DMS153 treated with DMSO at 0.1 percent for 48 hours (cell line): ENCODE measurements around the gene FGFR1OP2.
"Not testable (repeated sequence)": the region's sequence is repeated elsewhere in the genome, so short reads cannot be mapped to it uniquely, and the experiment has no call there.

Experiments
- DNase-seq: peaks from one replicate; lab custom pipeline; 2025; ENCODE audit not compliant: unreplicated experiment; lab: John Stamatoyannopoulos, UW

FGFR1OP2 gene

GRCh38 chr12:26937863-26938700 lies at the start of gene FGFR1OP2, which contains the start of gene INTS13:
FGFR1OP2 (plus strand) TSS chr12:26938470; CDS start chr12:26954159, 15,689 bp downstream.
INTS13 (minus strand) TSS chr12:26937981; CDS start chr12:26936803, 1,178 bp downstream.
- DNase-seq = peak; percentile 96

DNA sequence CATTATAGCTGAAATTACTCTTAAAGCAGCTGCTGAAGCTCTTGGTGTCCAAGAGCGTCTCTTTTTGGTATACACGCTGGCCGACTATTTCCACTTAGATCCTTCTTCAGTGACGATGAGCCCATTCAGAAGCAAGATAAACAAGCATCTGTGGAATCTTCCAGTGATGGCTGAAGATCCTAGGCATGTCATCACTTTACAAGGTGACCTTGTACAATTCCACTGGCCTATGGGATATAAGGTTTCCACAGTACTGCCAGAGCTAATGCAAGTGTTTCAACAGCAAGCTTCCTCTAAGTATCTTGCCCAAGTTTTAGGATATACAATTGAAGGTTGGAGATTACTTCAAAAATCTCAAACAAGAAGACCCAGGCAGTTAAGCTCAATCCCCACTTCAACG lies 47.5 kb upstream of the FGFR1OP2 start:
- DNase-seq = no peak

GRCh38 chr12:26891704-26892103 lies 46.6 kb upstream of the FGFR1OP2 start:
- DNase-seq = no peak

- no peak for DNase-seq
These were observed 42.6 kb upstream of the FGFR1OP2 start for GRCh38 chr12:26895672-26896071.

DNA sequence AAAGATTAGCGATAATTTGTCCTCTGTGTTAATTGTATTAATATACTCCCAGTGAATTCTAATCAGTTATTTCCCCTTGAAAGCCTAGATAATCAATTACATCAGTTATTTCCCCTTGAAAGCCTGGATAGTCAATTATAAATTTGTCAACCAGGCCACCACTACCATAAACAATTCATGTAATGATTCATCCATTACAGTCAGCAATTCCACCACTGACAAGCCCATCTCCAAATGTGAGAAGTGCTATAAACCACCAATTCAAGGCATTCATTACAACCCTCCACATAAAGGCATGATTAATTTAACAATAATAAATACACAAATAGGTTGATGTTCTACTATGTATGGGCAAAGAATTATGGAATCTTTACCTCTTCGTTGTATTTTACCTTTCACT lies 41.4 kb upstream of the FGFR1OP2 start:
- no peak for DNase-seq

GRCh38 chr12:26903396-26903795 lies 34.9 kb upstream of the FGFR1OP2 start:
- not testable (repeated sequence) for DNase-seq

DNA sequence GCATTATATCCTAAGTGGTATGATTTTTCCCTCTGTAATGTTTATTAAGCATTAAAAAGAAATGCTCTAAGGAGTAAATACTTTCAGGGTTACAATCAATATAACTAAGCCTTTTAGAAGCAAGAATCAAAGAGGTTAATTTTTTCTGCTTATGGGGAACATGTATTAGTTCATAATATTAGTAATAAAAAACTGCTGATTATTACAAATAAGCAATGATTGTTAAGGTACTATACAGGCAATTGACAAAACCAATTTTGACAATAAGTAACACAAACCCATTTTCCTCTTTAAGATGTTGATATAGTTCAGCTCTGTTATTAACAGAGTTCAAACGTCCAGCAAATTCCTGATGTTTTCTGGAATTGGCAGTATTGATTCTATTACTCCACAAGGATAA lies 32.2 kb upstream of the FGFR1OP2 start:
- DNase-seq = no peak

GRCh38 chr12:26906704-26907103 lies 31.6 kb upstream of the FGFR1OP2 start:
- DNase-seq = no peak

DNA sequence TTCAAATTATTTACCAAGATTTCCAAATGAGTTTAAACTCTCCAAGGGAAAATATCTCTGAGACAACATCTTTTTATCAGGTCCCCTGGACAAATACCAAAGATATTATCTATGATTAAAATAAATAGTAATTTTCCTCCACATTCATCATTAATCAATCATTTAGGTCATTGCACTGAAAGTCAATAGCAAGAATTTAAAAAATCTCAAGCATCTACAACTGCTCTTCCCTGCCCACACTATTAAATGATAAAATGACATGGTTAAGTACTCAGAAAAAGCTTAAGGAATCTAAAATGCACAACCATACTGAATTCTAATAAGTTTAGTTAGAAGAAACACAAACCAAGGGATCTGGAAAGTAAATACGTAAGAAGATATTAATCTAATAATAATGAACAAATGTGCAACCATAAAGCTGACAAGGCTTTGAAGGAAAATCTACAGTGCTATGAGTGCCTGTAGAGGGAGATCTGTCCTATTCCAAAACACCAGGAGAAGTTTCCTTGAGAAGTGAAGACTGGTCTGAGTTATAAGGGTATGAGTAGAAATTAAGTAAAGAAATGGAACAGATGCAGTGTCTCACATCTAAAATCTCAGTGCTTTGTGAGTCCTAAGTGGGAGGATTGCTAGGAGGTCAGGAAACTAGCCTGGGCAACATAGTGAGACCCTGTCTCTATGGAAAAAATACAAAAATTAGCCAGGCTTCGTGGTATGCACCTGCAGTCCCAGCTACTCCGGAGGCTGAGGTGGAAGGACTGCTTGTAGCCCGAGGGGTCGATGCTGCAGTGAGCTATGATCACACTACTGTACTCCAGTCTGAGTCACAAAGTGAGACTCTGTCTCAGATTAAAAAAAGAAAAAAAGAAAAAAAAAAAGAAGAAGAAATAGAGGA lies 19.7 kb upstream of the FGFR1OP2 start:
- DNase-seq = no peak

DNA sequence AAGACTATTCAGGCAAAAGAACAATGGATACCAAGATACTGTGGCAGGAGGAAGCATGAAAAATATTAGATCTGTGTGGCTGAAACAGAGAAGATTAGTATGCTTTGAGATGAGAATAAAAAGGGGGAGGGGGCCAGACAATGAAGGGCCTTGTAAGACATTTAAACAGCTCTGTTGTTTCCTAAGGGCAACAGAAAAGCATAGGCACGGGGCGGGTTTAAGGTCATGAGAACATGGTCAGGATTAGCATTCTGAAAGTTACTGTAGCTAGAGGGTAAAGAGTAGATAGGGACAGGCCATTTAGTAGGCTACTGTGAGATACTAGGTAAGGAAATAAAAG lies 19.1 kb upstream of the FGFR1OP2 start:
- no peak for DNase-seq

DNA sequence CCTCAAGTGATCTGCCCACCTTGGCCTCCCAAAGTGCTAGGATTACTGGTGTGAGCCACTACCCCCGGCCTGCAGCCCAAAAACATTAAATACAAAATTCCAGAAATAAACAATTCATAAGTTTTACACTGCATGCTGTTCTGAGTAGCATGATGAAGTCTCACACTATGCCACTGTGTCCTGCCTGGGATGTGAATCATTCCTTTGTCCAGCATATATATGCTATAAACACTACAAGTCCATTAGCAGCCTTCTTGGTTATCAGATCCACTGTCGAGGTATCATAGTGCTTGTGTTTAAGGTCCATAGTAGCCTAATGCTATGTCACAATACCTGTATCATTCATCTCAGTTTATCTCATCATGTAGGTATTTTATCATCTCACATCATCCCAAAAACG lies 16.4 kb upstream of the FGFR1OP2 start:
- no peak for DNase-seq

GRCh38 chr12:26928661-26929060 lies 9.6 kb upstream of the FGFR1OP2 start:
- DNase-seq = no peak

GRCh38 chr12:26929590-26929989 lies 8.7 kb upstream of the FGFR1OP2 start:
- no peak for DNase-seq

GRCh38 chr12:26935636-26936378 lies 2.5 kb upstream of the FGFR1OP2 start:
- no peak for DNase-seq

DNA sequence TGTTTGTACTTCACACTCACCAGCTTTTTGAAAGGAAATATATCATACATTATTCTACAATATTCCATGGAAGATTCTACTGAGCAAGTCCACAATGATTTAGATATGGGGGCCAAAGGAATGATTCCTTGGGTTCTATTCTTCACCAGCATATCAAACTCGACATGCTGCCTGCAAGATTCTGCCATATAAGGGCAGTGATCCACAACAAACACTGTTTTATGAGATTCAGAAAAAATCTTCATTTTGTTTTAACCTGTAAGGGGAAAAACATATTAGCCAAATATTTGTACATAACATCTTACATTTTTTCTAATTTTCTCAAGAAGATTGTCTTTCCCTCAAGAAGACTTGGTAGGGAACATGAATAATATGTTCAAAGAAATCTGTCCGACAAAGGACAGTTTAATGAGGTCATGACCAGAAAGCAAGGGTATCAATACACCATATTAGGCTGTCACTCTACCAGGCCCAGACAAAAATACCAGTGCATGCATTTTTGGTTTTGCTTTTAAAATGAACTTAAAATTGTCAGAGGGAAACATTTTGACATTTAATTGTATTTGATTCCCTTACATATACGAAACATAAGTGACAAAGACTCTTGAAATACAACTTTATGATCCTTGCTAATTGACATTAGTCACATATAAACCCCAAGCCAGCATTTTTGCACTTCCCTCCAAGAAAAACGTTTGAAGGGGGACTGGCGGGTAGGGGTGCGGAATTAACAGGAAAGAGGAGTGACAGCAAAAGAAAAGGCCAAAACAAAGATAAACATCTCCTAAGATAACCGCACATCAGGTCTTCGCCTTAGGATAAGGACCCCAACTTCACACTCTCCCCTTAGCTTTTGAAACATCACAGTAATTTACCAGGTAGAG lies 1.5 kb upstream of the FGFR1OP2 start:
- no peak for DNase-seq

DNA sequence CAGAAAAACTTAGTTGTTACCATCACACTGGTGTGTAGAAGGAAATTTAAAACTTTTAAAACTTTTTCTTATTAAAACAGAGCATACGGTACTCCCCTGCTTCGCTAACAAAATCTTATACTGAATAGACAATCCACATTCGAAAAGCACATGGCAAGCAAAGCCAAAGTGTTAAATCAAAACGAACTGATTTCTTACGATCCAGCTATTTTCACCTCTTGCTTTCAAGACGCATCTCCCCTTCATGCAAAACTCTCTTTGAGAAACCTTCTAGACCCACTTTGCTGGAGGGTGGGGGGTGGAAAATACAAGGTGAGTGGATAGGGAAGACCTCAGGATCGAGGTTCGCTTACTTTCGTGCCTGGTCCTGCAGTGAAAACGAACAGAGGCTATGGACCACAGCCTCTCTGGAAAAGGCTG lies 817 bp upstream of the FGFR1OP2 start:
- DNase-seq = no peak

GRCh38 chr12:26938701-26939062 lies 412 bp downstream of the FGFR1OP2 start:
- no peak for DNase-seq

GRCh38 chr12:26939192-26939832 lies 1.0 kb downstream of the FGFR1OP2 start:
- no peak for DNase-seq

- no peak for DNase-seq
These were observed 1.7 kb downstream of the FGFR1OP2 start for GRCh38 chr12:26939953-26940352.
